SK-N-MC (cell line): ENCODE results near the gene RIMBP2.

Source experiments
- EZH2 ChIP-seq: fragments of 200-600 bp; sonication (generic); IDR thresholded peaks from one replicate; pipeline ENCODE4 v1.6.1; 2017; ENCODE audit warnings: antibody characterized with exemption
- FOXP2 ChIP-seq: optimal IDR thresholded peaks from 2 replicates; pipeline ENCODE3; 2011; ENCODE audit warnings: mild to moderate bottlenecking, moderate library complexity; ENCODE audit not compliant: insufficient read depth; ENCODE audit errors: extremely low read length, control extremely low read depth
- POLR2AphosphoS5 ChIP-seq: IDR thresholded peaks from 2 replicates; pipeline ENCODE4 v1.6.1; 2012; ENCODE audit warnings: mild to moderate bottlenecking, low read depth, low read length, borderline replicate concordance

GRCh38 chr12:130477701-130478100 lies 238.4 kb downstream of the RIMBP2 start:
- TF ChIP-seq POLR2AphosphoS5 (no peak), FOXP2 (no peak), EZH2 (no peak)
